A549 treated with AZD9567 at 1 μM for 4 hours (cell line): ENCODE measurements around the gene ZNF317. TPM values are rescaled to one million over a fixed set of nuclear protein-coding genes. Genes with fewer than 3 reads are reported as not detected.

ENCODE experiments used
- total RNA-seq: library from RNA; stranded (reverse); fragments of 200-300 nt; extraction: Qiagen RNA extraction; gene quantifications from 5 replicates; pipeline ENCODE4 v1.2.3, GENCODE V29; 2022; ENCODE audit not compliant: insufficient read depth

The ZNF317 gene
- 15.9 to 19.9 TPM (median 18.5 TPM) in 5 replicates for total RNA-seq

GRCh38 chr19:9140159-9140874 lies at the start of gene ZNF317:
TSS of gene ZNF317 (plus strand) at chr19:9140397. CDS start at chr19:9156017, 15,620 bp downstream.

GRCh38 chr19:9107375-9107774 lies 32.8 kb upstream of the ZNF317 start, which contains the start of gene OR7G2:
TSS of gene OR7G2 (minus strand) at chr19:9107475. CDS start at chr19:9103243, 4,232 bp downstream.

DNA sequence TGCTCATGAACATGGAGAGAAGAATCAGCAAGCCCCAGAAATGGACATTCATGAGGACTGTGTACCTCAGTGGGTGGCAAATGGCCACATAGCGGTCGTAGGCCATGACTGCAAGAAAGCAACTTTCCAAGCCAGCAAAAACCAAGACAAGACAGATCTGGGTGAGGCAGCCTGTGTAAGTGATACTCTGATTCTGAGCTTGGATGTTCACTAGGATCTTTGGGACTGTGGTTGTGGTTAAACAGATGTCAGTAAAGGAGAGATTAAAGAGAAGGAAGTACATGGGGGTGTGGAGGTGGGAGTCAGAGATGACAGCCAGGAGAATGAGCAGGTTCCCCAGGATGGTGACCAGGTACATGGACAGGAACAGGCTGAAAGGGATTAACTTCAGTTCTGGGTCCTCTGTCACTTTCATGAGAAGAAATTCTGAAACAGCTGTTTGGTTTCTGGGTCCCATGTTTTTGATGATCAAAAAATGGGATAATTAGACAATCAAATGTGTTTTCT lies 24.8 kb upstream of the ZNF317 start, which contains the start of gene OR7G1:
Gene OR7G1 (minus strand): TSS at position 457 of the 507 bp plus-strand sequence. CDS start 0 bp downstream, at position 457.

GRCh38 chr19:9126900-9127405 lies 13.2 kb upstream of the ZNF317 start, which contains the start of gene OR7G3:
TSS of gene OR7G3 (minus strand) at chr19:9126950. CDS start at chr19:9126950, 0 bp downstream.

GRCh38 chr19:9178901-9179300 lies 38.7 kb downstream of the ZNF317 start, which contains the start of gene OR7D2:
TSS of gene OR7D2 (plus strand) at chr19:9178979. CDS start at chr19:9185782, 6,803 bp downstream.

Other genes starting within 250 kb of the ZNF317 start
- 0.01 to 0.18 TPM (median 0.03 TPM) in 4 of 5 replicates, not detected in the other for gene MUC16, start 130.0 kb upstream of the ZNF317 start, total RNA-seq
- gene OR1M1, start 53.3 kb upstream of the ZNF317 start, total RNA-seq, result not detected in 5 replicates
- not detected in 5 replicates for gene OR7G2, start 32.9 kb upstream of the ZNF317 start, total RNA-seq
- gene OR7G1, start 24.6 kb upstream of the ZNF317 start, total RNA-seq, result not detected in 5 replicates
- gene OR7G3, start 13.4 kb upstream of the ZNF317 start, total RNA-seq, result not detected in 5 replicates
- not detected in 5 replicates for gene OR7D2, start 38.6 kb downstream of the ZNF317 start, total RNA-seq
- gene OR7D4, start 79.2 kb downstream of the ZNF317 start, total RNA-seq, result not detected in 5 replicates
- gene OR7E24, start 110.5 kb downstream of the ZNF317 start, total RNA-seq, result not detected in 5 replicates
- 0.82 to 1.7 TPM (median 1.2 TPM) in 5 replicates for gene ZNF699, start 169.4 kb downstream of the ZNF317 start, total RNA-seq
- gene ZNF559, start 183.8 kb downstream of the ZNF317 start, total RNA-seq, result 1.8 to 4.5 TPM (median 4.4 TPM) in 5 replicates
- gene ZNF177, start 222.6 kb downstream of the ZNF317 start, total RNA-seq, result 0.34 to 0.64 TPM (median 0.51 TPM) in 4 of 5 replicates, not detected in the other